GM13976 (cell line): ENCODE results near the gene IFT25.

ENCODE experiments used
- DNase-seq: peaks from one replicate; pipeline ENCODE4 v3.0.0; 2012; ENCODE audit warnings: low spot score
- in situ Hi-C: fragments of 300-500 bp; cut with MboI; formaldehyde crosslinking; loops from one replicate; pipeline ENCODE4 v1.12.0; 2022; ENCODE audit warnings: low sequenced_read_pairs, mixed read lengths, inconsistent platforms; ENCODE audit not compliant: unreplicated experiment
- TF ChIP-seq, protein P1 (sequence below): IDR thresholded peaks from 2 replicates; pipeline ENCODE4 v1.5.1; 2012; ENCODE audit warnings: borderline replicate concordance, mild to moderate bottlenecking; ENCODE audit not compliant: insufficient read depth; ENCODE audit errors: extremely low read depth, missing control alignments, control extremely low read depth

IFT25 gene

DNA sequence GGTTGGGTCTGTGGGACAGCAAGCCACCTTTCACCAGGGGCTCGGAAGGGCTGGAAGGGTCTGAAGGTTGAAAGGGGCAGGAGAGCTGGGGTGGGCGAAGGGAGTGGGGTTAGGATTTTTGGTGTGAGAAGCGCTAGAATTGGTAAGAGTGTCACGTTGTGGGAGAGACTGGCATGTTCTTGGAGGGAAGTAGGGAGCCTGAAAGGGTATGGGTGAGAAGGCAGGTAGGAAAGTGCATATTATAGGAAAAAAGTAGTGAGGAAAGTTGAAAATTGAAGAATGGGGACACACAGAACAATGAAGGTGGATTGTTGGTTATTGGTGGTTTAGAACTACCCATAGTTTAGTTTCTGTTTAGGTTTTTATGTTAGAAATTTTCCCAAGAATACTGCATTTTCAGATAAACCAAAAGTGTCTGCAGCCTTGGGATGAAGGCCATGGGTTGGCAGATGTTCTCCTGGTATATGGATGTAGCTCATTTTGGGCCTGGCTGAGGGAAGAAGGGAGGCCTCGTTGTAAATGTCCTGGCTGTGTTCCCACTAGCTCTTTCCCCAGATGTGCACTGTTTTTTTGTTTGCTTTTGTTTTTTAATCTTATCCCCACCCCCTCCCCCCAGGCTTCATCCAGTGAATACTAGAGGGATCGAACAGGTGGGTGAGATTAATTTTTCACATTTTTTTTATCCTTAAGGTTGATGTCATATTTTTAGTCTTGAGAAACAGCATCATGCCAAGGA lies 1.8 kb upstream of the IFT25 start:
- in situ Hi-C loops: no loop called here
- TF ChIP-seq, protein P1, sequence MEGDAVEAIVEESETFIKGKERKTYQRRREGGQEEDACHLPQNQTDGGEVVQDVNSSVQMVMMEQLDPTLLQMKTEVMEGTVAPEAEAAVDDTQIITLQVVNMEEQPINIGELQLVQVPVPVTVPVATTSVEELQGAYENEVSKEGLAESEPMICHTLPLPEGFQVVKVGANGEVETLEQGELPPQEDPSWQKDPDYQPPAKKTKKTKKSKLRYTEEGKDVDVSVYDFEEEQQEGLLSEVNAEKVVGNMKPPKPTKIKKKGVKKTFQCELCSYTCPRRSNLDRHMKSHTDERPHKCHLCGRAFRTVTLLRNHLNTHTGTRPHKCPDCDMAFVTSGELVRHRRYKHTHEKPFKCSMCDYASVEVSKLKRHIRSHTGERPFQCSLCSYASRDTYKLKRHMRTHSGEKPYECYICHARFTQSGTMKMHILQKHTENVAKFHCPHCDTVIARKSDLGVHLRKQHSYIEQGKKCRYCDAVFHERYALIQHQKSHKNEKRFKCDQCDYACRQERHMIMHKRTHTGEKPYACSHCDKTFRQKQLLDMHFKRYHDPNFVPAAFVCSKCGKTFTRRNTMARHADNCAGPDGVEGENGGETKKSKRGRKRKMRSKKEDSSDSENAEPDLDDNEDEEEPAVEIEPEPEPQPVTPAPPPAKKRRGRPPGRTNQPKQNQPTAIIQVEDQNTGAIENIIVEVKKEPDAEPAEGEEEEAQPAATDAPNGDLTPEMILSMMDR: no peak
- DNase-seq: no peak

DNA sequence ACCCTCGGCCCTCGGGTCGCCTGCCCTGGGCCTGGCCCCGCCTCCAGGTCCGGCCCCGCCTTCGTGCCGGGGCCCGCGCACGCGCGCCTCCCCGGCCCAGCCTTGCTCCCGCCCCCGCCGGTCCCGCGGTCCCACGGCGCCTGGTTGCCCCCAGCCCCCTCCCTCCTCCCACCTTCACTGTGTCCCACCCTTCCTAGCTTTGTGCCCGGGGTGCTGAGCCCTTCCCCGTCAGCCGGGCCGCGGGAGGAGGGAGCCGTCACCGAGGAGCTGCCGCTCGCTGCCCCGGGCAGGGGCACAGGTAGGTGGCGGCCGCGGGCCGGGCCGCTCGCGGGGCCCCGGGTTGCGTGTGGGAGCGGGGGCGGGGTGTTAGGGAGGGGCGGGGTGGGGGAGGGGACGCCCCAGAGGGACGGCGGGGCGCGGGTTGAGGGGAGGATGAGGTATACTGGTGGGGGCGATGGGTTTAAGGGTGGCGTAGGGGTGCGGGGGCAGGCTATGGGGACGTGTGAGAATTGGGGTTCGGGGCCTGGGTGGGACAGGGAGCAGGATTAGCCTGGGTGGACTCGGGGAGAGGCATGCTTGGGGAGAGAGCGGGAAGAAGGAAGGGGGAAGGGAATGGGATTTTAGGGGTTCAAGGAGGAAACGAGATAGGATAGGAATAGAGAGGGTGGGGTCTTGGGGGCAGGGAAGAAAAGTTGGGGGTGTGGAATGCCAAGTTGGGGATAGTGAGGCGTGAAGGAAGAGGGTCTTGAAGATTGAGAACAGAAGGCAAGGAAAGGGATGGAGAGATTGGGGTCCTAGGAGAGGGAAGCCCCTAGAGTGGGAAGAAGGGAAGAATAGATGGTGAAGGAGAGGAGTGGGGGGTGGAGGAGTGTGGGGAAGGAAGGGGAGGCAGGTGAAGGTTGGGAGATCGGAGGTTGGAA lies 1.0 kb upstream of the IFT25 start, which contains the start of gene LRRC42:
TSS of gene LRRC42 (plus strand) at position 99 of the 920 bp plus-strand sequence. CDS start 5,650 bp downstream, outside the sequence.
- TF ChIP-seq, protein P1: peak; percentile 22
- peak; percentile 96 for DNase-seq

DNA sequence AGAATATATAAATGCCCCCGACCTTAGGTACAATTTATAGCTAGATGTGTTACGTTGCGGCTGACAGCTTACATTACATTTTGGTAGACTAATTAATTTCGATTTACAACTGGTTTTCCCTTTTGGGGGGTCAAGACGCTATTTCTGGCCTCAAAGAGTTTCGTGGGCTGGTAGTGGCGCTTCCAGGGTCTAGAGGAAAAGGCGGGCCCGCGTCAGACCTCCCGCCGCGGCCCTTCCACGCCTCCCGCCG lies 391 bp downstream of the IFT25 start:
- in situ Hi-C loops: no loop called here
- TF ChIP-seq, protein P1: no peak
- no peak for DNase-seq

More for the DNA sequence above, 1.0 kb upstream of the IFT25 start, which contains the start of gene LRRC42:
- in situ Hi-C loops: no loop called here

DNA sequence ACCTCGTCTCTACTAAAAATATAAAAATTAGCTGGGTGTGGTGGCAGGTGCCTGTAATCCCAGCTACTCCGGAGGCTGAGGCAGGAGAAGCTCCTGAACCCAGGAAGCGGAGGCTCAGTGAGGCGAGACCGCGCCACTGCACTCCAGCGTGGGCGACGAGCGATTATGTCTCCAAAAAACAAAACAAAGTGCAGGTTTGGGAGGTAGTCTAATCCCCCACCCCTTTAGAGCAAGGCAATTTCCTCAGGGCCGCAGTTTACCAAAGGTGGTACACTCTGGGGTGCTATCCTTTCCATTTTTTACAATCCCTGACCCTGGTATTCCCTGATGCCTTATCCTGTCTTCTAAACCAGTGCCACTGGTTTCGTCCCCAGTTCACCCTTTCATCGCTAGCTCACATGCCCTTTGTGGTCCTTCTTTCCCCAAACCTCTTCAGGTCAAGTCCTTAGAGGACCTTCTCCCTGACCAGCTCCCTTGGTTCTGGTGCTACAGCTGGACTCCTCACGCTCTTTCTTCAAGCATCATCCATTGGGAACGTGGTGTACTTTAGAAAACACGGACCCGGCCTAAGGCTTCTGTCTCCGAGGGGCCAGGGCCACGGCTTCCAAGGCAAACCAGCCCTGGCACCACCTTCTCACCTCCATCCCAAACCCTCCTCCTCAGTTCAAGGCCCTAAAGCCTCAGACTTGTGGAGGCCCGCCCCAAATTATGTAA lies 873 bp downstream of the IFT25 start:
- no peak for DNase-seq
- TF ChIP-seq, protein P1: no peak
- in situ Hi-C loops: no loop called here

DNA sequence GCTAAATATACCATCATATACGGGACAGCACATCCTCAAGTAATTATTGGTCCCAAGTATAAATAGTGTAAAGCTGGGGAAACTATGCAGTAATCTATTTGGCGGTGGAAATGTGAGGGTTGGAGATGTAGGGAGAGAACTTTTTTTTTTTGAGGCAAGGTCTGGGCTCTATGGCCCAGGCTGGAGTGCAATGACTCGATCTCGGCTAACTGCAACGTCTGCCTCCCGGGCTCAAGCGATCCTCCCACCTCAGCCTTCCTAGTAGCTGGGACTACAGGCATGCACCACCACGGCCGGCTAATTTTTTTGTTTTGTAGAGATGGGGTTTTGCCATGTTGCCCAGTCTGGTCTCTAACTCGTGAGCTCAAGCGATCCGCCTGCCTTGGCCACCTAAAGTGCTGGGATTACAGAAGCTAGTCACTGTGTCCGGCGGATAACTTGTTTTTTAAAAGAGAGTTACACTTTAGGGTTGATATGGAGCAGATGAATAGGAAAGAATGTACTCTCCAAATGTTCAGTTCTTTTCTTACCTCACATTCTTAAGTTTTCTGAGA lies 1.9 kb downstream of the IFT25 start:
- in situ Hi-C loops: no loop called here
- TF ChIP-seq, protein P1: no peak
- DNase-seq: no peak

DNA sequence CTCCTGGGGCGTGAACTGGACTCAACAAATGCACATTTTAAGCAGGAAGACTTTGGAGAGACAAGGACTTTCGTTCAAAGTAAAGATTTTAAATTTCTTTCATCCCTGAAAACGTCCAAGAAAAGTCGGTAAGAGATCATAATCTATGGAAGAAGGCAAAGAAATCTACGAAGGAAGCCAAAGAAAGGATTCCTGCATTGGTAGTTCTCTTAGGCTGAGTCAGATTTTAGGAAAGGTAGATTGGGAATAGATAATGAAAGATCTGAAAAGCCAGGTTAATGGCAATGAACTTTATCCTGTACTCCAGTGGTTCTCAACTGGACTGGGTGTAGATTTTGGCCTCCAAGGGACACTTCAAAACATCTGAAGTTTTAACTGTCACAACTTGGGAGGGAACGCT lies 2.4 kb downstream of the IFT25 start:
- DNase-seq: no peak
- TF ChIP-seq, protein P1: no peak
- in situ Hi-C loops: no loop called here
